NB4 (cell line): ENCODE data around the gene OR10V1.
"Not testable (repeated sequence)": the region's sequence is repeated elsewhere in the genome, so short reads cannot be mapped to it uniquely, and the experiment has no call there.

Source experiments
- DNase-seq: peaks from one replicate; pipeline ENCODE4 v3.0.0; 2010; ENCODE audit warnings: low read depth
- H3K4me3 ChIP-seq: one replicate; pipeline ENCODE4 v1.5.1; 2011; ENCODE audit warnings: mild to moderate bottlenecking, low read depth, low read length, moderate library complexity
- CTCF ChIP-seq: IDR thresholded peaks from one replicate; pipeline ENCODE4 v1.5.1; 2012; ENCODE audit warnings: low read depth, low read length
- MAX ChIP-seq: IDR thresholded peaks from 2 replicates; pipeline ENCODE4 v1.6.1; 2011; ENCODE audit warnings: low read depth, low read length
- MYC ChIP-seq: IDR thresholded peaks from 2 replicates; pipeline ENCODE4 v1.6.1; 2011; ENCODE audit warnings: low read depth, low read length
- POLR2A ChIP-seq: IDR thresholded peaks from 2 replicates; pipeline ENCODE4 v1.6.1; 2011; ENCODE audit warnings: mild to moderate bottlenecking; ENCODE audit not compliant: insufficient read length; ENCODE audit errors: extremely low read depth

Gene OR10V1

GRCh38 chr11:59691156-59691555, 22.5 kb downstream of the OR10V1 start:
- no peak for TF ChIP-seq MAX
- TF ChIP-seq MYC, result no peak
- TF ChIP-seq CTCF, result no peak
- TF ChIP-seq POLR2A, result no peak
- DNase-seq, result no peak
- H3K4me3 ChIP-seq, result no peak overlapping the region

GRCh38 chr11:59689015-59689414, 24.6 kb downstream of the OR10V1 start:
- no peak for DNase-seq
- TF ChIP-seq POLR2A (no peak), MAX (no peak), MYC (no peak), CTCF (no peak)
- H3K4me3 ChIP-seq, result no peak overlapping the region

- not testable (repeated sequence) for H3K4me3 ChIP-seq, DNase-seq
These were observed 32.4 kb downstream of the OR10V1 start for GRCh38 chr11:59681260-59681725.

- TF ChIP-seq CTCF (peak; percentile 93), POLR2A (no peak), MAX (no peak)
- no peak overlapping the region for H3K4me3 ChIP-seq
- DNase-seq, result peak; percentile 83
These were observed 33.1 kb downstream of the OR10V1 start for GRCh38 chr11:59680287-59681154.

- no peak overlapping the region for H3K4me3 ChIP-seq
- TF ChIP-seq MAX (no peak), POLR2A (no peak), CTCF (no peak), MYC (no peak)
- DNase-seq, result no peak
These were observed 34.3 kb downstream of the OR10V1 start for GRCh38 chr11:59679347-59679746.

GRCh38 chr11:59678813-59679165, 34.9 kb downstream of the OR10V1 start:
- TF ChIP-seq MYC (no peak), POLR2A (no peak), MAX (no peak), CTCF (no peak)
- no peak for DNase-seq
- no peak overlapping the region for H3K4me3 ChIP-seq
